ENCODE measurements around the gene NPY1R.

The NPY1R gene

DNA sequence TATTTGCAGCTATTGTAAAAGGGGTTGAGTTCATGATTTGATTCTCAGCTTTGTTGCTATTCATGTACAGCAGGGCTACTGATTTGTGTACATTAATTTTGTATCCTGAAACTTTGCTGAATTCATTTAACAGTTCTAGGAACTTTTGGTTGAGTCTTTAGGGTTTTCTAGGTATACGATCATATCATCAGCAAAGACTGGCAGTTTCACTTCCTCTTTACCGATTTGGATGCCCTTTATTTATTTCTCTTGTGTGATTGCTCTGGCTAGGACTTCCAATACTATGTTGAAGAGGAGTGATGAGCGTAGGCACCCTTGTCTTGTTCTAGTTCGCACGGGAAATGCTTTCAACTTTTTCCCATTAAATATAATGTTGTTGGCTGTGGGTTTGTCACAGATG is 48.1 kb downstream of the NPY1R start:
- no peaks in the 10 kb centered on the region for H3K27me3 ChIP-seq (ENCODE audit: insufficient read depth, low read length, poor library complexity, severe bottlenecking)
- no peaks in the 10 kb centered on the region for H4K20me1 ChIP-seq (ENCODE audit: insufficient read depth, low read length, poor library complexity, severe bottlenecking)
- no peak overlapping the region for H3K4me3 ChIP-seq (ENCODE audit: low read length, poor library complexity, severe bottlenecking)
- no peak overlapping the region for H2AFZ ChIP-seq (ENCODE audit: low read length)
- H3K9ac ChIP-seq (ENCODE audit: low read depth, low read length, poor library complexity, severe bottlenecking) = no peak overlapping the region
- H3K9me3 ChIP-seq (ENCODE audit: insufficient read depth, low read depth, low read length) = no peaks in the 10 kb centered on the region
- no peak for TF ChIP-seq EZH2phosphoT487 (IDR thresholded peaks at IDR 0.05; ENCODE audit: borderline replicate concordance)
- TF ChIP-seq, protein P1, sequence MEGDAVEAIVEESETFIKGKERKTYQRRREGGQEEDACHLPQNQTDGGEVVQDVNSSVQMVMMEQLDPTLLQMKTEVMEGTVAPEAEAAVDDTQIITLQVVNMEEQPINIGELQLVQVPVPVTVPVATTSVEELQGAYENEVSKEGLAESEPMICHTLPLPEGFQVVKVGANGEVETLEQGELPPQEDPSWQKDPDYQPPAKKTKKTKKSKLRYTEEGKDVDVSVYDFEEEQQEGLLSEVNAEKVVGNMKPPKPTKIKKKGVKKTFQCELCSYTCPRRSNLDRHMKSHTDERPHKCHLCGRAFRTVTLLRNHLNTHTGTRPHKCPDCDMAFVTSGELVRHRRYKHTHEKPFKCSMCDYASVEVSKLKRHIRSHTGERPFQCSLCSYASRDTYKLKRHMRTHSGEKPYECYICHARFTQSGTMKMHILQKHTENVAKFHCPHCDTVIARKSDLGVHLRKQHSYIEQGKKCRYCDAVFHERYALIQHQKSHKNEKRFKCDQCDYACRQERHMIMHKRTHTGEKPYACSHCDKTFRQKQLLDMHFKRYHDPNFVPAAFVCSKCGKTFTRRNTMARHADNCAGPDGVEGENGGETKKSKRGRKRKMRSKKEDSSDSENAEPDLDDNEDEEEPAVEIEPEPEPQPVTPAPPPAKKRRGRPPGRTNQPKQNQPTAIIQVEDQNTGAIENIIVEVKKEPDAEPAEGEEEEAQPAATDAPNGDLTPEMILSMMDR (conservative IDR thresholded peaks at IDR 0.05; ENCODE audit: low read length) = no peak
- H3K79me2 ChIP-seq (ENCODE audit: insufficient read depth, low read length) = no peaks in the 10 kb centered on the region
- no peaks in the 10 kb centered on the region for H3F3A ChIP-seq (ENCODE audit: low read depth)
- H3K36me3 ChIP-seq (ENCODE audit: insufficient read depth, low read length) = no peaks in the 10 kb centered on the region
- no peak overlapping the region for H3K4me2 ChIP-seq (ENCODE audit: low read depth, low read length, poor library complexity, severe bottlenecking)
- H3K4me1 ChIP-seq (ENCODE audit: insufficient read depth, low read length, poor library complexity, severe bottlenecking) = no peaks in the 10 kb centered on the region
- no peaks in the 10 kb centered on the region for H3K9me2 ChIP-seq (replicated peaks; ENCODE audit: low read depth, low read length)

DNA sequence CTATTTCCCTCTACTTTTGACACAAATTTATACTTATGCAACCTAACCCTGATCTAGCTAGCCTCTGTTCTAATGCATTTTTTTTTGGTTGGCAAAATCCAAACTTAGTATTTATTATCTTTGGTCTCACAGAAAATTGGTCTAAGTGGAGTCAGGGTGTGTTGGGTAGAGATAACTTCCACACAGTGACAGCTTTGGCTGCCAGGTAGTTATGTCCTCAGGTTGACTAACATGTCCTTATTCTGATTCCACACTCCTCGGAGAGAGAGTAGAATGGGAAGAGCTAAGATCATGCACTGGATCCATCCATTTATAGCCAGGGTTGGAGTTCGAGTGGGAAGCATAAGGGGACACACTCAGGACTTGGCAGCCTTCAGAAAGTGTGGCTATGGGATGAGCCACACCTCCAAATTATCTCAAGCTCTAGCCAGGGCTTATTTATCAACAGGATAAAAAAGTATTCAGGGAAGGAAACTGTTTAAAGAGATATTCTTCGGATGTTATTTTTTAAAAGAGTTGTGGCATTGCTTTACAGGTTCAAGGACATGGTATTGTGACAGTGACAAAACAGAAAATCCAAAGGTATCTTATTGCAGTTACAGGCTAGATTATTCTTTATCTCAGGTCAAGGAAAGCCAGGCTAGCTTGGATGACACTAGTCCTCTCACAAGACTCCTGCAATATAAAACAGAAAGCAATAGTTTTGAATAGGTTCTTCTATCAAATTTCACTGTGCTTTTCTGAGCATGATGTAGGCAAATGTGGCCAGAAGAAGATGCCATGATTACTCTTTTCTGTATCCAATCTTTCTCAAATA is 51.5 kb downstream of the NPY1R start:
- Histone ChIP-seq H3K9me2 (replicated peaks; ENCODE audit: low read depth, low read length) (no peaks in the 10 kb centered on the region), H3K4me3 (ENCODE audit: low read length, poor library complexity, severe bottlenecking) (no peak overlapping the region), H3K9ac (ENCODE audit: low read depth, low read length, poor library complexity, severe bottlenecking) (no peak overlapping the region), H3F3A (ENCODE audit: low read depth) (no peaks in the 10 kb centered on the region), H3K4me1 (ENCODE audit: insufficient read depth, low read length, poor library complexity, severe bottlenecking) (no peaks in the 10 kb centered on the region), H3K9me3 (ENCODE audit: insufficient read depth, low read depth, low read length) (no peaks in the 10 kb centered on the region), H4K20me1 (ENCODE audit: insufficient read depth, low read length, poor library complexity, severe bottlenecking) (no peaks in the 10 kb centered on the region), H3K4me2 (ENCODE audit: low read depth, low read length, poor library complexity, severe bottlenecking) (no peak overlapping the region), H3K27me3 (ENCODE audit: insufficient read depth, low read length, poor library complexity, severe bottlenecking) (no peaks in the 10 kb centered on the region), H2AFZ (ENCODE audit: low read length) (no peak overlapping the region), H3K79me2 (ENCODE audit: insufficient read depth, low read length) (no peaks in the 10 kb centered on the region), H3K36me3 (ENCODE audit: insufficient read depth, low read length) (no peaks in the 10 kb centered on the region)
- no peak for TF ChIP-seq EZH2phosphoT487 (IDR thresholded peaks at IDR 0.05; ENCODE audit: borderline replicate concordance)
- TF ChIP-seq, protein P1 (conservative IDR thresholded peaks at IDR 0.05; ENCODE audit: low read length) = no peak

DNA sequence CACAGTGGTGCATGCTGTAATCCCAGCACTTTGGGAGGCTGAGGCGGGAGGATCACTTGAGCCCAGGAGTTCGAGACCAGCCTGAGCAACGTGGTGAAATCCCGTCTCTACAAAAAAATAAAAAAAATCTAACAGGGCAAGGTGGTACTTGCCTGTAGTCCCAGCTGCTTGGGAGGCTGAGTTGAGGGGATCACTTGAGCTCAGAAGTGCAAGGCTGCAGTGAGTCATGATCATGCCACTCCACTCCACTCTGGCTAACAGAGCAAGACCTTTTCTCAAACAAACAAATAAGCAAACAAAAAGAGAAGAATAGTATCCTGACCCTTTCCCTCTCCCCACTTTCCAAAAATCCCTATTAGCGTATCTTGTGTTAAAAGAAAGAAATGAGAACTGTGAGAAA is 52.7 kb downstream of the NPY1R start:
- H3K9me3 ChIP-seq (ENCODE audit: insufficient read depth, low read depth, low read length) = no peaks in the 10 kb centered on the region
- H3K9me2 ChIP-seq (replicated peaks; ENCODE audit: low read depth, low read length) = no peaks in the 10 kb centered on the region
- no peaks in the 10 kb centered on the region for H3K27me3 ChIP-seq (ENCODE audit: insufficient read depth, low read length, poor library complexity, severe bottlenecking)
- no peaks in the 10 kb centered on the region for H3K79me2 ChIP-seq (ENCODE audit: insufficient read depth, low read length)
- no peak overlapping the region for H2AFZ ChIP-seq (ENCODE audit: low read length)
- H3K4me3 ChIP-seq (ENCODE audit: low read length, poor library complexity, severe bottlenecking) = no peak overlapping the region
- H4K20me1 ChIP-seq (ENCODE audit: insufficient read depth, low read length, poor library complexity, severe bottlenecking) = no peaks in the 10 kb centered on the region
- TF ChIP-seq, protein P1 (conservative IDR thresholded peaks at IDR 0.05; ENCODE audit: low read length) = no peak
- no peak for TF ChIP-seq EZH2phosphoT487 (IDR thresholded peaks at IDR 0.05; ENCODE audit: borderline replicate concordance)
- no peak overlapping the region for H3K4me2 ChIP-seq (ENCODE audit: low read depth, low read length, poor library complexity, severe bottlenecking)
- no peaks in the 10 kb centered on the region for H3K36me3 ChIP-seq (ENCODE audit: insufficient read depth, low read length)
- H3F3A ChIP-seq (ENCODE audit: low read depth) = no peaks in the 10 kb centered on the region
- H3K9ac ChIP-seq (ENCODE audit: low read depth, low read length, poor library complexity, severe bottlenecking) = no peak overlapping the region
- H3K4me1 ChIP-seq (ENCODE audit: insufficient read depth, low read length, poor library complexity, severe bottlenecking) = no peaks in the 10 kb centered on the region
